Stimulated activated CD4-positive, alpha-beta T cell treated with anti-CD3 and anti-CD28 coated beads, TNF-alpha, amount 100 ng/mL, for 24 hours (primary cell): Measurements from ENCODE around the gene ZNF77.
A peak's percentile ranks its signal among the peaks of the same experiment; 100 is the strongest.
"Not testable (repeated sequence)": the region's sequence is repeated elsewhere in the genome, so short reads cannot be mapped to it uniquely, and the experiment has no call there.

Experiments used
- DNase-seq, 3 experiments: peaks; one replicate each; pipeline ENCODE4 v3.0.0-alpha.2; 2020; ENCODE audit warnings: low read depth in 3 of 3

The ZNF77 gene

GRCh38 chr19:2970201-2970835, 25.5 kb upstream of the ZNF77 start:
- no peak for DNase-seq

GRCh38 chr19:2969104-2969504, 24.3 kb upstream of the ZNF77 start:
- no peak for DNase-seq

GRCh38 chr19:2967972-2968371, 23.2 kb upstream of the ZNF77 start:
- DNase-seq: no peak

- DNase-seq: no peak
These were observed 20.1 kb upstream of the ZNF77 start for GRCh38 chr19:2964874-2965273.

GRCh38 chr19:2963631-2964030, 18.9 kb upstream of the ZNF77 start:
- DNase-seq: not testable (repeated sequence)

GRCh38 chr19:2963122-2963521, 18.4 kb upstream of the ZNF77 start:
- no peak for DNase-seq

- peak in 1 of 3 experiments; percentile 38 for DNase-seq
These were observed 17.4 kb upstream of the ZNF77 start for GRCh38 chr19:2962018-2962670.

- DNase-seq: no peak
These were observed 15.3 kb upstream of the ZNF77 start for GRCh38 chr19:2960120-2960519.

GRCh38 chr19:2957160-2957559, 12.4 kb upstream of the ZNF77 start:
- no peak for DNase-seq

GRCh38 chr19:2952953-2953481, 8.2 kb upstream of the ZNF77 start:
- DNase-seq: no peak

- DNase-seq: peak; percentile 100
These were observed 5.7 kb upstream of the ZNF77 start for GRCh38 chr19:2950286-2951124.

- DNase-seq: peak in 1 of 3 experiments; percentile 9
These were observed 5.1 kb upstream of the ZNF77 start for GRCh38 chr19:2949939-2950285.

- DNase-seq: no peak
These were observed 909 bp upstream of the ZNF77 start for GRCh38 chr19:2945575-2946184.

GRCh38 chr19:2944403-2944774, 382 bp downstream of the ZNF77 start:
- no peak for DNase-seq

- DNase-seq: no peak
These were observed 1.7 kb downstream of the ZNF77 start for GRCh38 chr19:2942928-2943640.

GRCh38 chr19:2935863-2936262, 8.9 kb downstream of the ZNF77 start:
- DNase-seq: not testable (repeated sequence)

GRCh38 chr19:2933490-2933910, 11.3 kb downstream of the ZNF77 start:
- no peak for DNase-seq

GRCh38 chr19:2927032-2927430, 17.7 kb downstream of the ZNF77 start:
- no peak for DNase-seq

- DNase-seq: no peak
These were observed 18.3 kb downstream of the ZNF77 start for GRCh38 chr19:2926341-2927031.

GRCh38 chr19:2923510-2923909, 21.3 kb downstream of the ZNF77 start:
- no peak for DNase-seq

GRCh38 chr19:2922987-2923386, 21.8 kb downstream of the ZNF77 start:
- no peak for DNase-seq
